Adipose tissue (tissue), 3 donors: ENCODE measurements around the gene PKHD1. TPM values are rescaled to one million over a fixed set of nuclear protein-coding genes. Genes with fewer than 3 reads are reported as not detected.

Experiments
- H3K27ac ChIP-seq: one replicate; pipeline ENCODE4 v1.5.1; 2013; ENCODE audit warnings: low read depth, low read length
- WGBS, 3 donors: extraction: QIAGEN DNeasy Blood & Tissue Kit; methylation state at CpG; one replicate each; pipeline ENCODE4 v1.1.7; 2013; 5-methylcytosine and 5-hydroxymethylcytosine counted together
- polyA plus RNA-seq, 3 donors: library from polyadenylated mRNA; stranded (reverse); fragments of 200-250 nt; gene quantifications; one replicate each; pipeline ENCODE4 v1.2.3, GENCODE V29; 2013
- donor health status: healthy with polysubstance abuse.
- donor health status: Bipolar disorder and iron deficiency.
- donor health status: healthy.

The PKHD1 gene
- polyA plus RNA-seq, 3 donors = 0.01 to 3.3 TPM; not detected in 1

- H3K27ac ChIP-seq = no peak overlapping the region
- 89 to 92% (median 90%) methylated on average over 5 of the region's 5 CpGs for WGBS, 3 donors
These were observed 243.9 kb downstream of the PKHD1 start for GRCh38 chr6:51843456-51844056.

GRCh38 chr6:51842804-51843378 lies 244.5 kb downstream of the PKHD1 start:
- WGBS, 3 donors = 75 to 83% (median 78%) methylated on average over 8 of the region's 8 CpGs
- H3K27ac ChIP-seq = no peak overlapping the region

- WGBS, 3 donors = 70 to 76% (median 74%) methylated on average over 11 of the region's 11 CpGs
These were observed 245.2 kb downstream of the PKHD1 start for GRCh38 chr6:51842061-51842803.

GRCh38 chr6:51841626-51842025 lies 245.8 kb downstream of the PKHD1 start:
- no peak overlapping the region for H3K27ac ChIP-seq
- 79 to 91% (median 89%) methylated on average over 2 of the region's 2 CpGs for WGBS, 3 donors

More at GRCh38 chr6:51842061-51842803, 245.2 kb downstream of the PKHD1 start:
- H3K27ac ChIP-seq = no peak overlapping the region

GRCh38 chr6:51839726-51840374 lies 247.6 kb downstream of the PKHD1 start:
- WGBS, 3 donors = 51 to 70% (median 53%) methylated on average over 4 of the region's 4 CpGs
- H3K27ac ChIP-seq = no peak overlapping the region

GRCh38 chr6:51830666-51831065 lies 256.7 kb downstream of the PKHD1 start:
- no peak overlapping the region for H3K27ac ChIP-seq
- WGBS, 3 donors = 48 to 65% (median 54%) methylated on average over 1 of the region's 1 CpG

GRCh38 chr6:51827580-51827979 lies 259.8 kb downstream of the PKHD1 start:
- 85 to 90% (median 86%) methylated on average over 1 of the region's 1 CpG for WGBS, 3 donors
- H3K27ac ChIP-seq = no peak overlapping the region

- H3K27ac ChIP-seq = no peak overlapping the region
These were observed 262.5 kb downstream of the PKHD1 start for GRCh38 chr6:51824940-51825339.

GRCh38 chr6:51820555-51820954 lies 266.9 kb downstream of the PKHD1 start:
- no peak overlapping the region for H3K27ac ChIP-seq

- 55 to 60% (median 58%) methylated on average over 6 of the region's 6 CpGs for WGBS, 3 donors
- H3K27ac ChIP-seq = no peak overlapping the region
These were observed 268.8 kb downstream of the PKHD1 start for GRCh38 chr6:51818520-51819022.

GRCh38 chr6:51817832-51818231 lies 269.6 kb downstream of the PKHD1 start:
- H3K27ac ChIP-seq = no peak overlapping the region
- WGBS, 3 donors = 62 to 75% (median 69%) methylated on average over 7 of the region's 7 CpGs

- H3K27ac ChIP-seq = no peak overlapping the region
These were observed 273.0 kb downstream of the PKHD1 start for GRCh38 chr6:51814418-51814817.

GRCh38 chr6:51813904-51814303 lies 273.5 kb downstream of the PKHD1 start:
- 28 to 53% (median 36%) methylated on average over 1 of the region's 1 CpG for WGBS, 3 donors

More at GRCh38 chr6:51814418-51814817, 273.0 kb downstream of the PKHD1 start:
- 18 to 33% (median 28%) methylated on average over 1 of the region's 1 CpG for WGBS, 3 donors

GRCh38 chr6:51812231-51812630 lies 275.2 kb downstream of the PKHD1 start:
- H3K27ac ChIP-seq = no peak overlapping the region
- WGBS, 3 donors = 67 to 77% (median 68%) methylated on average over 1 of the region's 1 CpG

More at GRCh38 chr6:51813904-51814303, 273.5 kb downstream of the PKHD1 start:
- no peak overlapping the region for H3K27ac ChIP-seq

- 28 to 78% (median 42%) methylated on average over 1 of the region's 1 CpG for WGBS, 3 donors
These were observed 281.9 kb downstream of the PKHD1 start for GRCh38 chr6:51805517-51805916.

GRCh38 chr6:51800603-51801002 lies 286.8 kb downstream of the PKHD1 start:
- no peak overlapping the region for H3K27ac ChIP-seq

More at GRCh38 chr6:51805517-51805916, 281.9 kb downstream of the PKHD1 start:
- no peak overlapping the region for H3K27ac ChIP-seq

GRCh38 chr6:51793393-51793792 lies 294.0 kb downstream of the PKHD1 start:
- no peak overlapping the region for H3K27ac ChIP-seq
- WGBS, 3 donors = 89 to 93% (median 90%) methylated on average over 3 of the region's 3 CpGs

GRCh38 chr6:51792273-51793030 lies 295.0 kb downstream of the PKHD1 start:
- 16 to 68% (median 33%) methylated on average over 1 of the region's 1 CpG for WGBS, 3 donors

More at GRCh38 chr6:51792273-51793030, 295.0 kb downstream of the PKHD1 start:
- no peak overlapping the region for H3K27ac ChIP-seq
